HUES64 (cell line): ENCODE results near the gene CASZ1.

Source experiments
- H3K27ac ChIP-seq: 2 replicates; pipeline ENCODE4 v1.7.0; 2013; ENCODE audit warnings: low read depth, low read length, inconsistent platforms
- H3K27me3 ChIP-seq: 2 replicates; pipeline ENCODE4 v1.6.1; 2013; ENCODE audit warnings: mild to moderate bottlenecking, low read length; ENCODE audit not compliant: insufficient read depth
- H3K36me3 ChIP-seq: 2 replicates; pipeline ENCODE4 v1.6.1; 2013; ENCODE audit warnings: mild to moderate bottlenecking, low read length; ENCODE audit not compliant: insufficient read depth
- H3K4me1 ChIP-seq: 2 replicates; pipeline ENCODE4 v1.6.1; 2013; ENCODE audit warnings: mild to moderate bottlenecking, low read length, moderate library complexity; ENCODE audit not compliant: insufficient read depth
- H3K4me3 ChIP-seq: 2 replicates; pipeline ENCODE4 v1.5.1; 2013; ENCODE audit warnings: mild to moderate bottlenecking, low read length, moderate library complexity
- H3K9ac ChIP-seq: 2 replicates; pipeline ENCODE4 v1.6.1; 2013; ENCODE audit warnings: mild to moderate bottlenecking, low read depth, low read length
- H3K9me3 ChIP-seq: 2 replicates; pipeline ENCODE4 v1.6.1; 2013; ENCODE audit warnings: low read depth, low read length; ENCODE audit not compliant: insufficient read depth
- WGBS: fragments of 150-250, 120-280 bp; methylation state at CpG from one replicate; pipeline ENCODE4 v1.1.7; 2013; ENCODE audit warnings: missing lambda C conversion rate; 5-methylcytosine and 5-hydroxymethylcytosine counted together

CASZ1 gene

DNA sequence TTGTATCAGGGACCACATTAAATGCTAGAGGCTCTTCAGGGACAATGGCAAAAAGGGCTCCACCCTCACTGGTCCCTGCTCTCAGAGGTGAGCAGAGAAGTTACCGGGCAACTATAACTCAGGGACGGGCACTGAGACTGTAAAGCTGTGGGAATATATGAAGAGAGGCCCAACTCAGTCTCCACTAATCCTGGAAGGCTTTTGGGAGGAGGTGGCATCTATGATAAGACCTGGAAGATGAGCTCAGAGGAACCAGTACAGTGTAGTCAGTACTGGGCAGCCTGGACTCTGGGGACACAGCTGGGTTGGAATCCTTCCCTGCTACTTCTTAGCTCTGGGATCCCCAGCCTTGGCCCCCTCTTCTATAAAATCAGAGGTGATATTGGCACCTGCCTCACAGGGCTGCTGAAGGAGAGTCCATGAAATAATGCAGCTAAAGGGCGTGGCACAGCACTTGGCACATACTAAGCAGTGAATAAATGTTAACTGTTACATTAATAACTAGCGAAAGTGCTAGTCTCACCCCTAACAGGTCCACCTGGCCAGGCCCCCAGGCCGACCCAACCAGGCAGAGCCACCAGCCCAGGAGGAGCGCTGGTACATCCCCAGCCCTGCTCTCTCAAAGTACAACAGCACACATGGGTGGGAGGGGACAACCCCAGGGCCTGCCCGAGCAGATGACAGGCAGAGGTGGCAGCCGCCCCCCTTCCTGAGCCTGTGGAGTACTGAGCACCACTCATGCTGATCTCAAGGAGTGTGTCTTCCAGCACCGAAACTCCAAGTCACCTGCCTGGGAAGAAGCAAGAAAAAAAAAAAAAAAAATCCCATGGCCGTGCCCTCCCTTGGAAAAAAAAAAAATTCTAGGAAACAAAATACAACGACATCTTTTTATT lies 62.7 kb downstream of the CASZ1 start:
- H3K27me3 ChIP-seq: no peaks in the 10 kb centered on the region

GRCh38 chr1:10730985-10731384 lies 65.5 kb downstream of the CASZ1 start:
- H3K4me1 ChIP-seq: peaks cover 23% of the 10 kb centered on the region
- H3K4me3 ChIP-seq: no peak overlapping the region
- H3K9me3 ChIP-seq: no peaks in the 10 kb centered on the region
- no peaks in the 10 kb centered on the region for H3K27me3 ChIP-seq
- no peak overlapping the region for H3K9ac ChIP-seq
- WGBS: 95% methylated on average over 7 of the region's 7 CpGs
- no peak overlapping the region for H3K27ac ChIP-seq
- H3K36me3 ChIP-seq: no peaks in the 10 kb centered on the region

More for the DNA sequence above, 62.7 kb downstream of the CASZ1 start:
- no peaks in the 10 kb centered on the region for H3K36me3 ChIP-seq
- WGBS: 67% methylated on average over 10 of the region's 11 CpGs
- peaks cover 23% of the 10 kb centered on the region for H3K4me1 ChIP-seq
- H3K9ac ChIP-seq: no peak overlapping the region
- H3K9me3 ChIP-seq: no peaks in the 10 kb centered on the region
- H3K4me3 ChIP-seq: no peak overlapping the region
- no peak overlapping the region for H3K27ac ChIP-seq

DNA sequence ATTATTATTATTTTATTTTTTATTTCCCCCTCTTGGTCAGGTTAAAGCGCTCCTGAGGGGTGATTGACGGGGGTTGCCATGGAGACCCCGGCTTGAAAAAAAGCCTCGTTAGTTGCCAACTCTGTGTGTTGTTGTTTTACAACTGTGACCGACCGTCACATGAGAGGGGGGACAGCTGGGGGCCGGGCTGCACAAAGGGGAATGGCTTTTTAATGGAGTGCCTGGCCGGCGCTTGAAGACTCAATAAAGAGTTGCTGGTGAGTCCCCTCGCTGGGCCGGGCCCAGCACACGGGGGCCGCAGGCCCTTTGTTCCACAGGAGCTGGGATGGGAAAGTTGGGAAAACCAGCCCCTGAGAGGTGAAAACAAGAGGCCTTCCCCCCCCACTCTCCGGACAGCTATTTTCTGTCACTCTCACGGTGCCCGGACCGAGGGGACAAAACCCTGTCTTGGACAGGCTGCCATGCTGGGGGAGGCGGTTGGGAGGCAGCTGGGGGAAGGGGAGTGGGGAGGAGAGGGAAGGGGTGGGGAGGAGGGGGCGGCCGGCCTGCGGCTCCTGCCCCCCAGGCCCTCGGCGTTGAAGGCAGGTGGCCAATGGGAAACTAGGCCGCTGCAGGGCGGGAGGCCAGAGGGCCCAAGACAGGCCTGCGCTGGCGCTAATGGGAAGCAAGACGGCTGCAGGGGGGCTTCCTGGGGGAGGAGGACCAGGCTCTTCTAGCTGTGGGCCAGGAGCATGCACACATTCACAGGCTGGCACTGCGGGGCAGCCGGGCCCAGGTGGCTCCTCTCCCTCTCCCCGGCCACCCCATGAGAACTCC lies 67.6 kb downstream of the CASZ1 start:
- no peaks in the 10 kb centered on the region for H3K27me3 ChIP-seq
- H3K36me3 ChIP-seq: no peaks in the 10 kb centered on the region
- 44% methylated on average over 31 of the region's 31 CpGs for WGBS
- peak overlapping the region; percentile 39; the same call in 1 of the 2 replicates for H3K9ac ChIP-seq
- no peak overlapping the region for H3K4me3 ChIP-seq
- H3K4me1 ChIP-seq: peaks cover 14% of the 10 kb centered on the region
- no peaks in the 10 kb centered on the region for H3K9me3 ChIP-seq
- peak overlapping the region; percentile 56 for H3K27ac ChIP-seq

GRCh38 chr1:10727751-10728232 lies 68.7 kb downstream of the CASZ1 start:
- Histone ChIP-seq H3K4me1 (0 out of 2 replicates have a peak, but pooled peaks cover 11% of the 10 kb centered on the region), H3K4me3 (no peak overlapping the region), H3K27me3 (no peaks in the 10 kb centered on the region), H3K9ac (no peak overlapping the region), H3K27ac (no peak overlapping the region), H3K36me3 (no peaks in the 10 kb centered on the region), H3K9me3 (no peaks in the 10 kb centered on the region)
- 94% methylated on average over 16 of the region's 16 CpGs for WGBS

DNA sequence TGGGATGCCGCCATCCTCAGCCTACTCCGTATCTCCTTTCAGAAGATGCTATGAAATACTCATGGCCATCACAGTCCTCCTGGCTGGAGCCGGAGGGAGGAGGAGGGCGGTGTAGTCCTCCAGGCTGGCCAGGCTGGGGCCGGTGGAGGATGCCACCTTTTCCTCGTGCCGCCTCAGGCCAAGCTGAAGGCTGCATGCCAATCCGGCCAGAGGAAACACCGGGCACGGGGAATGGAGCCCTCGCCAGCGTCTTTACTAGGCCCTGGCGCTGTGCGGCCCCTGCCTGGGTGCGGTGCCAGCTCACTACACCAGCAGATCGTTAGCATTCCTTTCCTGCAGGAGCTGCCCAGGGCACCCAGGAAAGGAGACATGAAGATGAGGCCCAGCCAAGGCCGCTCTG lies 70.1 kb downstream of the CASZ1 start:
- 94% methylated on average over 17 of the region's 17 CpGs for WGBS
- no peak overlapping the region for H3K27ac ChIP-seq

GRCh38 chr1:10724948-10725847 lies 71.2 kb downstream of the CASZ1 start:
- no peaks in the 10 kb centered on the region for H3K36me3 ChIP-seq
- H3K9ac ChIP-seq: no peak overlapping the region
- H3K27me3 ChIP-seq: no peaks in the 10 kb centered on the region
- H3K27ac ChIP-seq: no peak overlapping the region
- H3K4me3 ChIP-seq: no peak overlapping the region
- H3K4me1 ChIP-seq: peaks cover 23% of the 10 kb centered on the region
- WGBS: 83% methylated on average over 21 of the region's 21 CpGs
- H3K9me3 ChIP-seq: no peaks in the 10 kb centered on the region

More for the DNA sequence above, 70.1 kb downstream of the CASZ1 start:
- no peak overlapping the region for H3K4me3 ChIP-seq
- H3K36me3 ChIP-seq: no peaks in the 10 kb centered on the region
- no peaks in the 10 kb centered on the region for H3K9me3 ChIP-seq
- peaks cover 19% of the 10 kb centered on the region; the same call in 1 of the 2 replicates for H3K4me1 ChIP-seq
- H3K27me3 ChIP-seq: no peaks in the 10 kb centered on the region
- no peak overlapping the region for H3K9ac ChIP-seq

- Histone ChIP-seq H3K4me3 (no peak overlapping the region), H3K36me3 (no peaks in the 10 kb centered on the region), H3K9me3 (no peaks in the 10 kb centered on the region), H3K9ac (no peak overlapping the region), H3K4me1 (peaks cover 23% of the 10 kb centered on the region), H3K27me3 (no peaks in the 10 kb centered on the region), H3K27ac (no peak overlapping the region)
- WGBS: 90% methylated on average over 3 of the region's 4 CpGs
These were observed 71.9 kb downstream of the CASZ1 start for GRCh38 chr1:10724511-10724910.

GRCh38 chr1:10724052-10724494 lies 72.4 kb downstream of the CASZ1 start:
- H3K36me3 ChIP-seq: no peaks in the 10 kb centered on the region
- no peak overlapping the region for H3K27ac ChIP-seq
- peaks cover 23% of the 10 kb centered on the region for H3K4me1 ChIP-seq
- H3K4me3 ChIP-seq: no peak overlapping the region
- no peaks in the 10 kb centered on the region for H3K9me3 ChIP-seq
- 86% methylated on average over 12 of the region's 12 CpGs for WGBS
- no peaks in the 10 kb centered on the region for H3K27me3 ChIP-seq
- H3K9ac ChIP-seq: no peak overlapping the region

DNA sequence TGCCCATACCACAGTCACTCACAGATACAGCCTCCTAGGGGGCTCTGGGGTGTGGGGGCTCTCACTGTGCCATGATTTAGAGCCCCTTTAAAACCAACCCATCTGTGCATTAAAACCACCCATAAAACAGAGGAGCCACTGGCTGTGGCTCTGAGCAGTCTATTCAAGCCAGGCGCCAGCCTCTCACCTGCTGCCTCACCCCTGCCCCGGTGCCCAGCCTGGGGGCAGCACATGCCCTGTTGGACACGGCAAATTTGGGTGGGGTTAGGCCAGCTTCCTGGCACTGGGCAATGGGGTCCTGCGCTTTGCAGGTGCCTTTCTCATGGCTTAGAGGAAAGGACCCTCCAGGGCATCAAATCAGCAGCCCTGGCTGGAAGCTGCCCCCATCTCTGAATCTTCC lies 73.1 kb downstream of the CASZ1 start:
- H3K4me1 ChIP-seq: peaks cover 18% of the 10 kb centered on the region
- no peaks in the 10 kb centered on the region for H3K9me3 ChIP-seq
- H3K4me3 ChIP-seq: no peak overlapping the region
- WGBS: 95% methylated on average over 4 of the region's 4 CpGs
- no peak overlapping the region for H3K27ac ChIP-seq
- no peak overlapping the region for H3K9ac ChIP-seq
- no peaks in the 10 kb centered on the region for H3K36me3 ChIP-seq
- no peaks in the 10 kb centered on the region for H3K27me3 ChIP-seq

DNA sequence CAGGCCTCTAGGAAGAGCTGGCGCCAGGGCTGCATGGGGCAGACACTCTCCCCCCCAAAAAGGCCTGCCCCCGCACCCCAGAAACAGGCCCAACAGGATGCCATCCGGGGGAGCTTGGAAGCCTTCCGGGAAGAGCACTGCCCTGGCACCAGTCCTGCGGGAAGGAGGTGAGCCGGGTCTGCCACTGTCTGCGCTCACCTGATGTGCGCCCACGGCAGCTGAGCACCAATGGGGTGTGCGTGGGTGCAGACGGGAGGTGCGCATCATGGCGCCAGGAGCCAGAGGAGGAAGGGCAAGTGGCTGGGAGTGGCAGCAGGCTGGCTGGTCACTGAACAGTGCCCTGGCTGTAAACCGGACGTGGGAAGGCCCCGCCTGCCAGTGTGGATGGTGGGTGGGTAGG lies 73.6 kb downstream of the CASZ1 start:
- peaks cover 15% of the 10 kb centered on the region for H3K4me1 ChIP-seq
- H3K9me3 ChIP-seq: no peaks in the 10 kb centered on the region
- no peaks in the 10 kb centered on the region for H3K36me3 ChIP-seq
- H3K4me3 ChIP-seq: no peak overlapping the region
- 94% methylated on average over 16 of the region's 16 CpGs for WGBS
- H3K9ac ChIP-seq: no peak overlapping the region
- H3K27ac ChIP-seq: no peak overlapping the region
- no peaks in the 10 kb centered on the region for H3K27me3 ChIP-seq
